Measurements from ENCODE around the gene SLC17A5.
"Not testable (repeated sequence)": the region's sequence is repeated elsewhere in the genome, so short reads cannot be mapped to it uniquely, and the experiment has no call there.

The SLC17A5 gene

GRCh38 chr6:73565767-73566485 is 87.9 kb downstream of the SLC17A5 start:
- no peak for DNase-seq

GRCh38 chr6:73564578-73565345 is 89.0 kb downstream of the SLC17A5 start:
- no peak for DNase-seq

DNA sequence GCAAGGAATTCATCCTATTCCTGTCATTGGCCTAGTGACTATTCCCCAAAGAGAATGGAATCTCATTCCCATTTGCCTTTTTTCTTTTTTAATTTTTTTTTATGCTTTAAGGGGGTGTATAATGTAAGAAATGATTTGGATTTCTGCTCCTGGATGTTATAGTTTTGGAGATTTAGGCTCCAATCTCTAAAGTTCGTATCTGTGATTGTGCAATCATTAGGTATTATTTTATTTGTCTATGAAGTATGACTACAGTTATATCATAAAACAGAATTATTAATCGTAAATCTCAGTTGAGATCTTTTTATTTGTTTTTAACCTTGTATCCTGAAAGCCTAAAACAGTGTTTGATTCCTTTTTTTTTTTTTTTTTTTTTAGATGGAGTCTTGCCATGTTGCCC is 91.2 kb downstream of the SLC17A5 start:
- DNase-seq: no peak

GRCh38 chr6:73560853-73561407 is 92.9 kb downstream of the SLC17A5 start:
- no peak for DNase-seq

GRCh38 chr6:73560182-73560732 is 93.5 kb downstream of the SLC17A5 start:
- DNase-seq: no peak

GRCh38 chr6:73559399-73559794 is 94.4 kb downstream of the SLC17A5 start:
- not testable (repeated sequence) for DNase-seq

GRCh38 chr6:73558624-73559398 is 95.0 kb downstream of the SLC17A5 start:
- DNase-seq: no peak

- no peak for DNase-seq
Observed at GRCh38 chr6:73556836-73557235, 97.0 kb downstream of the SLC17A5 start.

DNA sequence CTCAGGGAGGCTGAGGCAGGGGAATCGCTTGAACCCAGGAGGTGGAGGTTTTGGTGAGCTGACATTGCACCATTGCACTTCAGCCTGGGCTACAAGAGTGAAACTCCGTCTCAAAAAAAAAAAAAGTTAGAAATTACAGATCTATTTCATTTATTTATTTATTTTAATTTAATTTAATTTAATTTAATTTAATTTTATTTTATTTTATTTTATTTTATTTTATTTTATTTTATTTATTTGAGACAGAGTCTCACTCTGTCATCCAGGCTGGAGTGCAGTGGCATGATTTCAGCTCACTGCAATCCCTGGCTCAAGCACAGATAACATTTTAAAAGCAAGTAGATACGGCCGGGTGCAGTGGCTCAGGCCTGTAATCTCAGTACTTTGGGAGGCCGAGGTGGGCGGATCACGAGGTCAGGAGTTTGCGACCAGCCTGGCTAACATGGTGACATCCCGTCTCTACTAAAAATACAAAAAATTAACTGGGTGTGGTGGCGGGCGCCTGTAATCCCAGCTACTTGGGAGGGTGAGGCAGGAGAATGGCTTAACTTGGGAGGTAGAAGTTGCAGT is 98.3 kb downstream of the SLC17A5 start:
- not testable (repeated sequence) for DNase-seq

DNA sequence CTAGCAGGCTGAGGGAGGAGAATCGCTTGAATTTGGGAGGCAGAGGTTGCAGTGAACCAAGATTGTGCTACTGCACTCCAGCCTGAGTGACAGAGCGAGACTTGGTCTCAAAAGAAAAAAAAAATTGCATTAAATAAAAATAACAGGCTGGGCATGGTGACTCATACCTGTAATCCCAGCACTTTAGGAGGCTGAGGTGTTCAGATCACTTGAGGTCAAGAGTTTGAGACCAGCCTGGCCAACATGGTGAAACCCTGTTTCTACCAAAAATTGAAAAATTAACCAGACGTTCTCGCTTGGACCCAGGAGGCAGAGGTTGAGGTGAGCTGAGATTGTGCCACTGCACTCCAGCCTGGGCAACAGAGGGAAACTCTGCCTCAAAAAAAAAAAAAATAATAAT is 102.7 kb downstream of the SLC17A5 start:
- DNase-seq: not testable (repeated sequence)

GRCh38 chr6:73548458-73549446 is 105.0 kb downstream of the SLC17A5 start:
- no peak for DNase-seq

GRCh38 chr6:73547036-73547435 is 106.8 kb downstream of the SLC17A5 start:
- DNase-seq: no peak
